Activated CD8-positive, alpha-beta memory T cell treated with anti-CD3 and anti-CD28 coated beads, Interleukin-2, amount 10 ng/mL, durations not matched to agents 7 days and 5 days (primary cell): ENCODE results near the gene TNNI3K. TPM values are rescaled to one million over a fixed set of nuclear protein-coding genes. Genes with fewer than 3 reads are reported as not detected.
"Not testable (repeated sequence)": the region's sequence is repeated elsewhere in the genome, so short reads cannot be mapped to it uniquely, and the experiment has no call there.

Experiments used
- ATAC-seq: fragments of 150-1000 bp; cut with Tn5 transposase; one replicate; pipeline ENCODE4 v1.10.0; 2021; ENCODE audit warnings: moderate library complexity
- CTCF ChIA-PET: fragments of 350-600 bp; sonication (Branson Sonifier 250); formaldehyde crosslinking; loops from one replicate; lab custom pipeline; 2021; ENCODE audit warnings: antibody characterized with exemption; lab: Charles Lee
- DNase-seq: peaks from one replicate; pipeline ENCODE4 v3.0.0-alpha.2; 2020
- H3K27ac Mint-ChIP-seq: one replicate; pipeline ENCODE4 v1.8.0; 2021; ENCODE audit warnings: mild to moderate bottlenecking, mixed read lengths
- H3K27me3 Mint-ChIP-seq: one replicate; pipeline ENCODE4 v1.8.0; 2021; ENCODE audit warnings: mixed read lengths
- H3K36me3 Mint-ChIP-seq: one replicate; pipeline ENCODE4 v1.8.0; 2021; ENCODE audit warnings: mild to moderate bottlenecking, mixed read lengths
- H3K4me1 Mint-ChIP-seq: one replicate; pipeline ENCODE4 v1.8.0; 2021; ENCODE audit warnings: mixed read lengths
- H3K4me3 Mint-ChIP-seq: one replicate; pipeline ENCODE4 v1.8.0; 2021; ENCODE audit warnings: mild to moderate bottlenecking, moderate library complexity, mixed read lengths
- H3K9me3 Mint-ChIP-seq: one replicate; pipeline ENCODE4 v1.8.0; 2022; ENCODE audit warnings: low read depth, mixed read lengths
- total RNA-seq, 2 experiments: library from RNA; stranded (reverse); gene quantifications; one replicate each; pipeline ENCODE4 v1.2.3, GENCODE V29; 2021

TNNI3K gene
- total RNA-seq, 2 experiments from 2014 or later: not detected

- no peaks in the 10 kb centered on the region for H3K4me1 Mint-ChIP-seq
- no peaks in the 10 kb centered on the region for H3K36me3 Mint-ChIP-seq
- ATAC-seq (no peak), DNase-seq (no peak)
- CTCF ChIA-PET: no interaction called here
- H3K9me3 Mint-ChIP-seq: no peaks in the 10 kb centered on the region
- H3K27me3 Mint-ChIP-seq: no peaks in the 10 kb centered on the region
- H3K27ac Mint-ChIP-seq: no peak overlapping the region
- no peak overlapping the region for H3K4me3 Mint-ChIP-seq
These were observed 10.1 kb downstream of the TNNI3K start for GRCh38 chr1:74245168-74245772.

GRCh38 chr1:74246315-74246714, 11.1 kb downstream of the TNNI3K start:
- Mint-ChIP-seq H3K36me3 (no peaks in the 10 kb centered on the region), H3K27ac (no peak overlapping the region), H3K9me3 (no peaks in the 10 kb centered on the region), H3K4me1 (no peaks in the 10 kb centered on the region), H3K4me3 (no peak overlapping the region), H3K27me3 (no peaks in the 10 kb centered on the region)
- DNase-seq: no peak
- ATAC-seq: no peak
- CTCF ChIA-PET: no interaction called here

- DNase-seq: no peak
- Mint-ChIP-seq H3K4me3 (no peak overlapping the region), H3K27me3 (no peaks in the 10 kb centered on the region), H3K4me1 (no peaks in the 10 kb centered on the region), H3K27ac (no peak overlapping the region), H3K36me3 (no peaks in the 10 kb centered on the region), H3K9me3 (no peaks in the 10 kb centered on the region)
- no peak for ATAC-seq
- CTCF ChIA-PET: no interaction called here
These were observed 12.8 kb downstream of the TNNI3K start for GRCh38 chr1:74247881-74248528.

GRCh38 chr1:74253243-74253824, 18.1 kb downstream of the TNNI3K start:
- H3K4me1 Mint-ChIP-seq, CTCF ChIA-PET, H3K4me3 Mint-ChIP-seq, ATAC-seq, H3K27me3 Mint-ChIP-seq, H3K36me3 Mint-ChIP-seq, H3K9me3 Mint-ChIP-seq, H3K27ac Mint-ChIP-seq, DNase-seq: not testable (repeated sequence)

GRCh38 chr1:74266001-74266400, 30.8 kb downstream of the TNNI3K start:
- H3K9me3 Mint-ChIP-seq: no peaks in the 10 kb centered on the region
- H3K27ac Mint-ChIP-seq: no peak overlapping the region
- no peaks in the 10 kb centered on the region for H3K27me3 Mint-ChIP-seq
- no peak for ATAC-seq
- CTCF ChIA-PET: no interaction called here
- no peaks in the 10 kb centered on the region for H3K4me1 Mint-ChIP-seq
- no peaks in the 10 kb centered on the region for H3K36me3 Mint-ChIP-seq
- no peak overlapping the region for H3K4me3 Mint-ChIP-seq
- no peak for DNase-seq

- H3K9me3 Mint-ChIP-seq: peaks cover 4% of the 10 kb centered on the region
- H3K27me3 Mint-ChIP-seq: no peaks in the 10 kb centered on the region
- CTCF ChIA-PET: no interaction called here
- no peaks in the 10 kb centered on the region for H3K4me1 Mint-ChIP-seq
- H3K27ac Mint-ChIP-seq: no peak overlapping the region
- no peak for DNase-seq
- no peak for ATAC-seq
- no peak overlapping the region for H3K4me3 Mint-ChIP-seq
- no peaks in the 10 kb centered on the region for H3K36me3 Mint-ChIP-seq
These were observed 36.3 kb downstream of the TNNI3K start for GRCh38 chr1:74271503-74271902.

GRCh38 chr1:74280642-74281396, 45.6 kb downstream of the TNNI3K start:
- no peaks in the 10 kb centered on the region for H3K9me3 Mint-ChIP-seq
- no peak overlapping the region for H3K27ac Mint-ChIP-seq
- H3K36me3 Mint-ChIP-seq: no peaks in the 10 kb centered on the region
- no peaks in the 10 kb centered on the region for H3K27me3 Mint-ChIP-seq
- no peak for ATAC-seq
- no peak for DNase-seq
- no peak overlapping the region for H3K4me3 Mint-ChIP-seq
- CTCF ChIA-PET: no interaction called here
- no peaks in the 10 kb centered on the region for H3K4me1 Mint-ChIP-seq

- Mint-ChIP-seq H3K27me3 (no peaks in the 10 kb centered on the region), H3K4me1 (no peaks in the 10 kb centered on the region), H3K36me3 (no peaks in the 10 kb centered on the region), H3K27ac (no peak overlapping the region), H3K4me3 (no peak overlapping the region), H3K9me3 (no peaks in the 10 kb centered on the region)
- ATAC-seq: no peak
- no peak for DNase-seq
- CTCF ChIA-PET: no interaction called here
These were observed 51.2 kb downstream of the TNNI3K start for GRCh38 chr1:74286414-74286813.

GRCh38 chr1:74314438-74314837, 79.3 kb downstream of the TNNI3K start:
- Mint-ChIP-seq H3K27me3 (no peaks in the 10 kb centered on the region), H3K4me1 (no peaks in the 10 kb centered on the region), H3K4me3 (no peak overlapping the region), H3K9me3 (no peaks in the 10 kb centered on the region), H3K27ac (no peak overlapping the region), H3K36me3 (no peaks in the 10 kb centered on the region)
- DNase-seq (no peak), ATAC-seq (no peak)
- CTCF ChIA-PET: no interaction called here

GRCh38 chr1:74316302-74316701, 81.1 kb downstream of the TNNI3K start:
- no peaks in the 10 kb centered on the region for H3K9me3 Mint-ChIP-seq
- CTCF ChIA-PET: no interaction called here
- H3K4me3 Mint-ChIP-seq: no peak overlapping the region
- ATAC-seq (no peak), DNase-seq (no peak)
- H3K4me1 Mint-ChIP-seq: no peaks in the 10 kb centered on the region
- H3K36me3 Mint-ChIP-seq: no peaks in the 10 kb centered on the region
- no peaks in the 10 kb centered on the region for H3K27me3 Mint-ChIP-seq
- H3K27ac Mint-ChIP-seq: no peak overlapping the region

GRCh38 chr1:74317663-74318062, 82.5 kb downstream of the TNNI3K start:
- Mint-ChIP-seq H3K36me3 (no peaks in the 10 kb centered on the region), H3K9me3 (no peaks in the 10 kb centered on the region), H3K4me3 (no peak overlapping the region), H3K27me3 (no peaks in the 10 kb centered on the region), H3K27ac (no peak overlapping the region), H3K4me1 (no peaks in the 10 kb centered on the region)
- CTCF ChIA-PET: no interaction called here
- DNase-seq: no peak
- ATAC-seq: no peak

- H3K4me1 Mint-ChIP-seq: no peaks in the 10 kb centered on the region
- H3K9me3 Mint-ChIP-seq: no peaks in the 10 kb centered on the region
- no peak overlapping the region for H3K4me3 Mint-ChIP-seq
- H3K27ac Mint-ChIP-seq: no peak overlapping the region
- H3K27me3 Mint-ChIP-seq: no peaks in the 10 kb centered on the region
- no peaks in the 10 kb centered on the region for H3K36me3 Mint-ChIP-seq
- no peak for DNase-seq
- CTCF ChIA-PET: no interaction called here
- ATAC-seq: no peak
These were observed 88.8 kb downstream of the TNNI3K start for GRCh38 chr1:74323937-74324473.

GRCh38 chr1:74324684-74325448, 89.7 kb downstream of the TNNI3K start:
- no peak for ATAC-seq
- no peaks in the 10 kb centered on the region for H3K4me1 Mint-ChIP-seq

More at GRCh38 chr1:74324684-74325448, 89.7 kb downstream of the TNNI3K start:
- DNase-seq: no peak
- H3K4me3 Mint-ChIP-seq: no peak overlapping the region
- CTCF ChIA-PET: no interaction called here
- H3K36me3 Mint-ChIP-seq: no peaks in the 10 kb centered on the region
- H3K27me3 Mint-ChIP-seq: peaks cover 2% of the 10 kb centered on the region
- no peaks in the 10 kb centered on the region for H3K9me3 Mint-ChIP-seq
- H3K27ac Mint-ChIP-seq: no peak overlapping the region
